Stimulated activated CD4-positive, alpha-beta T cell treated with anti-CD3 and anti-CD28 coated beads, Interleukin-12 subunit alpha, Interleukin-12 subunit beta, amount 100 ng/mL, for 48 hours (primary cell): ENCODE results near the gene OPA3.

Experiments
- DNase-seq, 3 donors: peaks; one replicate each; pipeline ENCODE4 v3.0.0-alpha.2; 2020; ENCODE audit warnings: low read depth in 2 of 3, low spot score in 1 of 3

The OPA3 gene

GRCh38 chr19:45505151-45505995 lies 79.2 kb downstream of the OPA3 start:
- DNase-seq, result no peak

GRCh38 chr19:45503909-45504308 lies 80.7 kb downstream of the OPA3 start:
- no peak for DNase-seq

- no peak for DNase-seq
Observed at GRCh38 chr19:45502111-45502510, 82.5 kb downstream of the OPA3 start.

- no peak for DNase-seq
Observed at GRCh38 chr19:45501730-45502014, 82.9 kb downstream of the OPA3 start.

- no peak for DNase-seq
Observed at GRCh38 chr19:45500918-45501729, 83.5 kb downstream of the OPA3 start.

GRCh38 chr19:45499196-45500180 lies 85.1 kb downstream of the OPA3 start:
- DNase-seq, result peak; percentile 58 to 70 (median 67)

- DNase-seq, result no peak
Observed at GRCh38 chr19:45498411-45499195, 86.0 kb downstream of the OPA3 start, which contains the start of gene PPM1N. TSS of gene PPM1N (plus strand) at chr19:45498443. CDS start at chr19:45498473, 30 bp downstream.

- no peak for DNase-seq
Observed at GRCh38 chr19:45497791-45498190, 86.8 kb downstream of the OPA3 start.

- DNase-seq, result no peak
Observed at GRCh38 chr19:45496349-45496953, 88.2 kb downstream of the OPA3 start.

GRCh38 chr19:45495178-45495577 lies 89.4 kb downstream of the OPA3 start:
- no peak for DNase-seq

GRCh38 chr19:45494261-45494916 lies 90.2 kb downstream of the OPA3 start:
- DNase-seq, result no peak

GRCh38 chr19:45492627-45493470 lies 91.8 kb downstream of the OPA3 start:
- no peak for DNase-seq

GRCh38 chr19:45492137-45492626 lies 92.4 kb downstream of the OPA3 start:
- no peak for DNase-seq

GRCh38 chr19:45489216-45489855 lies 95.3 kb downstream of the OPA3 start:
- DNase-seq, result no peak

- no peak for DNase-seq
Observed at GRCh38 chr19:45488708-45489107, 95.9 kb downstream of the OPA3 start.

GRCh38 chr19:45485305-45486077 lies 99.1 kb downstream of the OPA3 start:
- peak; percentile 96 to 99 (median 98) for DNase-seq
